HG03159 (cell line): ENCODE data around the gene PALD1.

ENCODE experiments used
- ATAC-seq: cut with Tn5 transposase; IDR thresholded peaks from one replicate; pipeline ENCODE4 v1.9.1; 2021; ENCODE audit warnings: mild to moderate bottlenecking, moderate library complexity; ENCODE audit not compliant: unreplicated experiment

Gene PALD1

DNA sequence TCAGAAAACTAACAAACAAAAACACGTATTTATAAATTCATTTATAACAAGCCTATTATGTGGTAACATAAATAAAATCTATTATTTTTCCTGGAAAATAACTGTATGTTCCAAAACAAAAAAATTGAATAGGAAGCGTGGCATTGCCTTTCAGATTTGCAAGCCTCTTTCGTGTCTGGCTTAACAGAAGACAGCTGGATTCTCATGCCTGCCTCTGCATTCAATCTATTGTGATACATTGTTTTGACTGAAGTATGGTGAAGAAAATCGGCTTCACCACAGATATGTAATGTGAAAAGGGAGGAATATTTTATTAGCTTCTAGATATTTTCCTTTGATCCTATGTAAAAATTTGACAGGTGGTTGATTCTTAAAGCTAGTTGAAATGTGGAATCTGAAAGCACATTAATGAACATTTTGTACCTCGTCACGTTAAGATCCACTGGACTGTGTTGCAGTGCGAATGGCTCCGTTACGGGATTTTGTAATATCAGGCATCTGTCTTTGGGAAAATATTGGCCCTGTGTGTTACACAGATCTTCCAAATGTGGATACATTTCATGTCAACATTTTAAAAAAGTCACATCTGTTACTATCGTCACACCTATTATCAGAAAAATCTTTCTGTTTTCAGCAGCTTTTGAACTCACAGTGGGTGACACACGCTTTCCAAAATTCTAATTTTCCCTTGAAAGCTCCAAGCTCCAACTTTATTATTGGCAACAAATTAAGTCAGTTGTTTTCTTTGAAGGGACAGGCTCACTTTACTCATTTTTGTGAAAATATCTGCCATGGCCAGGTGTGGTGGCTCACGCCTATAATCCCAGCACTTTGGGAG is 26.2 kb downstream of the PALD1 start:
- ATAC-seq: no peak

DNA sequence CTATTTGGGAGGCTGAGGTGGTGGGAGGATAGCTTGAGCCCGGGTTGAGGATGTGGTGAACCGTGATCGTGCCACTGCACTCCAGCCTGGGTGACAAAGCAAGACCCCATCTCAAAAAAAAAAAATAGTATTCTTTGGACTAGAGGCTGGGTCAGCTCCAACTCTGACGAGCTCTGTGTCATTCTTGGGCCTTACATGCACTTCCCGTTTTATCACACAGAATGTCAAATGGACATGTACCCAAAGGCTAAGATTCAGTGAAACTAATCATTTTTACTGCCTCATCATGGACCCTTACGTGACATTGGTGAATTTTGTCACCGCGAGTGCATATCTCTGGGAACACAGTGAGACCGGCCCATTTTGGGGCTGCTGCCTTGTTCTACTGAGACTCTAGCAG is 27.3 kb downstream of the PALD1 start:
- no peak for ATAC-seq

DNA sequence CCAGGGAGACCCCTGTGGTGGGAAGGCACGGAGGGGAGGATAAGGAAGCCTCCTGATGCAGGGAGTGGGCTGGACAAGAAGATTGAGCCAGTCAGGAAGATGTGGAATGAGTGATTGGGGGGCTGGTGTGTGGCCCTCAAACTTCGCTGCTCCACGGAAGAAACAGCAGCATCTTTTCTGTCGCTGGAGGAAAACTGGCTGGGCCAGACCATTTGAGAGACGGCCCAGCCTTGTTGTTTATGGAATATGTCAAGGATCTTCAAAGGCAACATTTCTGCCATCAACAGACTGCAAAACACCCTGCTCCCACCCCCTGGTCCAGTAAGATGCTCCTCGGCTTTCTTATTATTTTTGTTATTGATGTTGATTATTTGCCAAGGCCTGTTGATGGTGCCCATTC is 29.4 kb downstream of the PALD1 start:
- ATAC-seq: no peak

GRCh38 chr10:70508912-70509756 is 30.6 kb downstream of the PALD1 start:
- no peak for ATAC-seq

DNA sequence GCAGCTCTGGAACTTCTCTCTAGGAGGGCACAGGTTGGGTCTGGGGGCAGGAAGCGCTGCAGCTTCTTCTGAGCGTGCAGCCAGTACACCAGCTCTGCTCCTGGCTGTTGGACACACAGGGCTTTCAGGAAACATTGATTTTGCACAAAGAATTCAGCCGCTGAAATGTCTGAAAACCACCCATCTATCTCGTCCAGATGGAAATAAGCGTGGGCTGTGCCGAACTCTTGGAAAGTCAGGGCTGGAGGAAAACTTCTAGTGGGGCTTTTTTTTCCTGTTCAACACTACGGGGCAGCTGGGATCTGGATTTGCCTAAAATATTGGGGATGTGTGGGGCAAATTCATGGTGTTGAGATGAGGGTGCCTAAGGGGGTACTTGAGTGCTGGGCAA is 31.2 kb downstream of the PALD1 start:
- ATAC-seq: no peak

DNA sequence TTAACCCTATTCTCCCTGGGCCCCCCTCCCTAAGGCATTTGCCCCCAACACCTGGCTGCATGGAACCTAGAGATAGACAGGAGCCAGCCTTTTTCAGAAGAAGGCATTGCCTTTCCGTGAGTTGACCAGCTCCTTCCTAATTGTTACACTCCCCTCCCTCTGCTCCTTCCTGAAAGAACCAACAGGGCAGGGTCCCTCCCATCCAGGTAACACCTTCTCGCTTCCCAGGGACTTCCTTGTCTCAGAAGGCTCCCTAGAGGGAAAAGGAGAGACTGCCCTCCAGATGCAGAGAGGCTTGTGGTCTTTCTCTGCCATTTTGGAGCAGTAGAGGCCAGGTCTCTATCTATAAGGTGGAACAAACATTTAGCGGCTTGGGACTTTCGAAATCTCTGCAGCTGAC is 31.9 kb downstream of the PALD1 start:
- no peak for ATAC-seq

DNA sequence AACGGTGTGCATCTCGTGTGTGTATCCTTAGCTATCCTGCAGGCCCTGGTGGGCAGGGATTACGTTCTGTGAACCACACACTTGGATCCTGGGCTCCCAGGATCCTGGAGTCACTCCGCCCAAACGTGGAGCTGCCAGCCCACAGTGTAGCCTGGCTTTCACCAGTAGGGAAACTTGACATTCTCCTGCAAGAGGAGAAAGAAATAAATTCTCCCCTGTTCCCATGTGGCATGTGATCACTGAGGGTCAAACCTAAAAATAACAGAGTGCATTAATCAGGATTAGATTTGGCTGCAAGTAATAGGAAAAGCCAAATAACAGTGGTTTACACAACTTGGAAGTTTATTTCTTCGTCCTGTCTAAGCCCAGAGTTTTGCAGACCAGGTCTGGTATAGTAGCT is 32.3 kb downstream of the PALD1 start:
- ATAC-seq: no peak

DNA sequence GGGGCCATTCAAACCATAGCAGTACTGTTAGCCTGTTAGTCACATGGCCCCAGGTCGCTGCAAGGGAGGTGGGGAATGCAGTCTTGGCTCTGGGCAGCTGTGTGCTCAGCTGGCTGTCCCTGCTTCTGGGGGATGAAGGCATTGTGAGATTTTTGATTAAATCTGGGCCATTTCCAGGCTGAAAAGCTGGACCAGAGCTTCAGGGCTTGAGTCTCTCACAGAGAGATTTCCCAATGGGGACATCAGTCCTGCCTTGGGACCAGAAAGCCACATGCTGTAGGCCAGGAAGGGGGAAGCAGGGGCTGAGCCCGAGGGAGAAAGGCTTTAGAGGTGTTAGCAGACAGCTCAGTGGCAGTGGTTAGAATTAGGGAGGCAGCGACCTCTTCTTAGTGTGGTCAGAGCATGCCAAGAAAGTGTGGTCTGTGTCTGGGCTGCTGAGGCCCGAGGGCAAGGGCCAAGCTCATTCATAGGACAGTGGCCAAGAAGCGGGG is 33.6 kb downstream of the PALD1 start:
- no peak for ATAC-seq

DNA sequence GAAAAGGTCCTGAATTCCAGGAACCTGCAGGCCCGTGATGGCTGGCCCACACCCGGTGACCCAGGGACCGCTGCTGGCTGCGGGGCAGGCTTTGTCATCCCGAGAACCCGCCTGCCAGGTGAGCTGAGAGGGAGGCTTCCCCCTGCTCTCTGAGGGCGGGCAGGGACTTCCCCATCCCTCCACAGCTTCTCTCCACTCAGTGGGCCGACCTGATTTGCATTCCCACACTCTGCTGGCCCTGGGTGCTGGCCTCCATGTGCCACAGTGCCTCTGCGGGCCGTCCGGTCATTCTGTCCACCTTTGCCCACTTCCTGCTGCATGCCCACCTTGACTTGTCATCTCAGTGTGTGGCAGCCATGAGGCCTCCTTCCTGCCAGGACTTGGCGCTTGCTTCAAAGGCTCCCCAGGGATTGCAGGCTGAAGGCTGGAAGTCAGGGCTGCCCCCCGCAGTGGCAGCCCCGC is 35.3 kb downstream of the PALD1 start:
- peak; percentile 74 for ATAC-seq

DNA sequence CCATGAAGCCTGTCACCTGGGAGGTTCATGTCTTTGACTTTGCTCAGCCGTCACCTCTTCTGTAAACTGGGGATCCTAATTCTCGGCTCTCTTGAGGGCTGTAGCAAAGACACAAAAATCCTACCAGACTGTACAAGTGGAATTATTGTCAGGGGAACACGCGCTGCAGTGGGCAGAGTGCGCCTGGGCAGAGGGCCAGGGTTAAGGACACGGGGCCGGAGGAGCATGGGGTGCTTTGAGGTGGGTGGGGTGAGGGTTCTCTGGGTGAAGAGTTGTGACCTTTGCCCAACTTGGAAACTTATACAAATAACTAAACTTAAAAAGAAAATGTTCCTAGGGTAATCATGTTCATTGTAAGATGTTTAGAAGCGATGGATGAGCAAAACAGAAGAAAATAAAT is 36.0 kb downstream of the PALD1 start:
- no peak for ATAC-seq

GRCh38 chr10:70515035-70515667 is 36.6 kb downstream of the PALD1 start:
- ATAC-seq: no peak

DNA sequence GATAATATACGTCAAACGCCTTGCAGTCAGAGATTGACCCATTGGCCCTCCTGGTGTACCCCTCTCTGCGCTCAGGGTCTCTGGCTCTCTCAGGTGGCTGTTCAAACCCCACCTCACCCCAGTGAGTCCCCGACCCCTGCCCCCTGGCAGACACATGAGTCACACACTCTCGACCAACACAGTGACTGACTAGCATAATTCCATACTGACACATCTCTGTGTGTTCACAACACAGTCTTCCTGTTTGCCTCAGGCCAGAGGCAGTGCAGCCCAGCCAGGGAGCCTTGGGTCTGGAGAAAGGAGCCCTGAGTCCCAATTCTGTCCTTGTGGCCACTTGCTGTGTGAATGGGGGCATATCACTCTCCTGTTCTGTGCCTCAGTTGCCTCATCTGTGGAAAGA is 40.1 kb downstream of the PALD1 start:
- no peak for ATAC-seq

DNA sequence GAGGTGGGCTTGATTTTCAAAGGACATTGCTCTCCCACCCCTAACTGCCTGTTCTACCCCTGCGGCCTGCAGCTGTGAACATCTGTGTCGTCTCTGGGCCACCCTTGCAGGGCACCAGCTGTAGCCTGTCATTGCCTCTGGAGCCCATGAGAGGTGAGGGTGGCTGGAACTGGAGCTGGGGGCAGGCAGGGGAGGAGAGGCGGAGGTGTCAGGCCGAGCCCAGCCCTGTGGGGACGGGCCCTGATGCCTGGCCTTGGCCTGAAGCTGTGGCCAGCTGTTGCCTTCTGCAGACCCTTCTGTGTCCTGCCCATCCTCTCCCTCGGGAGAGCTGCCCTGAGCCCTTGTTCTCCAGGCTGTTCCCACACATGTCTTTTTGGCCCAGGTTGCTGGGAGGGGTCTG is 44.5 kb downstream of the PALD1 start:
- ATAC-seq: no peak

DNA sequence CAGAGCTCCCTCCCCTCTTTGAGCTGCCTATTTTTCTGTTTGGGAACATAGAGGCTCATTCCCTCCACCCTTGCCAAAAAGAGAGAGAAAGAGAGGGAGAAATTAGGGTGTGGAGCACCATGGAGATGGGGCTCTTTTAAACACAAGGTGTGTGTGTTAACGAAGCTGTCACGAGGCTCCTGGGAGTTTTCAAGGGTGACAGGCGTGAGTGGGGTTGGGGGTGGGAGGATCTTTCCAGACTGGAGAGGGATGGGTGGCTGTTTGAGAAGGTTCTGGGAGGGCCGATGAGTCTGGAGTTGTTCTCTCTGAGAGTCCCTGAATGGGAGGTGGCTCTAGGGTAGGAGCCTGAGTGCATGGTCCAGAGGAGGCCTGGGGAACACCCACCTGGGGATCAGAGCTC is 45.0 kb downstream of the PALD1 start:
- ATAC-seq: no peak

- no peak for ATAC-seq
Measured at GRCh38 chr10:70528314-70528713, 49.7 kb downstream of the PALD1 start.

- ATAC-seq: no peak
Measured at GRCh38 chr10:70528741-70529362, 50.3 kb downstream of the PALD1 start.

DNA sequence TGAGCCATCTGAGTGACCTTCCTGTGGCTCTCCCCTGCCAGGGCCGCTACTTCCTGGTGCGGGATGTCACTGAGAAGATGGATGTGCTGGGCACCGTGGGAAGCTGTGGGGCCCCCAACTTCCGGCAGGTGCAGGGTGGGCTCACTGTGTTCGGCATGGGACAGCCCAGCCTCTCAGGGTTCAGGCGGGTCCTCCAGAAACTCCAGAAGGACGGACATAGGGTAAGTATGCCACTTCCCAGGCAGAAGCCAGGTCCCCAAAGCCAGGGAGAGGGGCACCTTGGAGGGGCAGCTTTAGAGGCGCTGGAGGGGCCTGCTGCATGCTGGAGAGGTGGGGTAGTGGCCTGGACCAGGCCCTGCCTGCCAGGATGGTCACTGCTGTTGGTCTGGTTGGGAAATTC is 51.3 kb downstream of the PALD1 start:
- no peak for ATAC-seq

GRCh38 chr10:70530315-70530714 is 51.7 kb downstream of the PALD1 start:
- no peak for ATAC-seq

GRCh38 chr10:70532554-70533188 is 54.1 kb downstream of the PALD1 start:
- ATAC-seq: no peak

GRCh38 chr10:70533189-70533558 is 54.6 kb downstream of the PALD1 start:
- ATAC-seq: no peak

GRCh38 chr10:70534281-70534680 is 55.7 kb downstream of the PALD1 start:
- ATAC-seq: no peak
